ENCODE measurements around the gene PJA2. TPM values are rescaled to one million over a fixed set of nuclear protein-coding genes. Genes with fewer than 3 reads are reported as not detected.

Gene PJA2
- polyA plus RNA-seq, 2 donors, result 8.5 to 21.8 TPM

- H3K27ac ChIP-seq (ENCODE audit: low read depth in 2 of 2, low read length in 1 of 2), result no peak overlapping the region
- H3K9me3 ChIP-seq (ENCODE audit: control insufficient read depth in 2 of 2, insufficient read depth in 1 of 2, low read depth in 1 of 2, low read length in 1 of 2), result no peaks in the 10 kb centered on the region
- no peaks in the 10 kb centered on the region for H3K4me1 ChIP-seq (ENCODE audit: control insufficient read depth in 2 of 2, insufficient read depth in 2 of 2, low read length in 1 of 2)
- 84 to 90% methylated on average over 9 of the region's 9 CpGs for WGBS, 2 donors
- H3K27me3 ChIP-seq (ENCODE audit: control insufficient read depth in 1 of 2, insufficient read depth in 2 of 2, low read length in 2 of 2), result no peaks in the 10 kb centered on the region
- no peaks in the 10 kb centered on the region for H3K36me3 ChIP-seq (ENCODE audit: control insufficient read depth in 2 of 2, insufficient read depth in 2 of 2, low read length in 1 of 2)
- H3K4me3 ChIP-seq (ENCODE audit: low read depth in 1 of 2, low read length in 2 of 2), result no peak overlapping the region
Measured at GRCh38 chr5:109318455-109319108, 91.2 kb downstream of the PJA2 start.

DNA sequence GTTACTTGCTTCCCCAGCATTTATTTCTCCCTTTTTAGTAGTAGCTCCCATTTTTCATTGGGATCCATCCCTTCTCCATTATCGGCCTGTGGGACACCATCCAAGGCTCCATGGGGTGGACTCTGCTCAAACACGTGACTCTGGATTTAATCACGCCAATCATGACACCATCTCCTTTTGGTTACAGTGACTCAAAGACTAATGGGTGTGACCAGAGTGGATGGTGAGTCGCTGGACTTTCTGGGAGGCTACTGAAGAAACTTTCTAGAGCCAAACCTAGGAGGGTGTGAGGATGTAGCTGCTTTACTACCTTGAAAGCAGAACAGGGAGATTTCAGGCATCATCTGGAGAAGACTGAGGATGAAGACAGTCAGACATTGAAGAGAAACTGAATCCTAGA lies 93.1 kb downstream of the PJA2 start:
- no peaks in the 10 kb centered on the region for H3K27me3 ChIP-seq (ENCODE audit: control insufficient read depth in 1 of 2, insufficient read depth in 2 of 2, low read length in 2 of 2)
- H3K9me3 ChIP-seq (ENCODE audit: control insufficient read depth in 2 of 2, insufficient read depth in 1 of 2, low read depth in 1 of 2, low read length in 1 of 2), result no peaks in the 10 kb centered on the region
- H3K4me3 ChIP-seq (ENCODE audit: low read depth in 1 of 2, low read length in 2 of 2), result no peak overlapping the region
- no peaks in the 10 kb centered on the region for H3K4me1 ChIP-seq (ENCODE audit: control insufficient read depth in 2 of 2, insufficient read depth in 2 of 2, low read length in 1 of 2)
- 67 to 70% methylated on average over 4 of the region's 4 CpGs for WGBS, 2 donors
- no peak overlapping the region for H3K27ac ChIP-seq (ENCODE audit: low read depth in 2 of 2, low read length in 1 of 2)
- no peaks in the 10 kb centered on the region for H3K36me3 ChIP-seq (ENCODE audit: control insufficient read depth in 2 of 2, insufficient read depth in 2 of 2, low read length in 1 of 2)

DNA sequence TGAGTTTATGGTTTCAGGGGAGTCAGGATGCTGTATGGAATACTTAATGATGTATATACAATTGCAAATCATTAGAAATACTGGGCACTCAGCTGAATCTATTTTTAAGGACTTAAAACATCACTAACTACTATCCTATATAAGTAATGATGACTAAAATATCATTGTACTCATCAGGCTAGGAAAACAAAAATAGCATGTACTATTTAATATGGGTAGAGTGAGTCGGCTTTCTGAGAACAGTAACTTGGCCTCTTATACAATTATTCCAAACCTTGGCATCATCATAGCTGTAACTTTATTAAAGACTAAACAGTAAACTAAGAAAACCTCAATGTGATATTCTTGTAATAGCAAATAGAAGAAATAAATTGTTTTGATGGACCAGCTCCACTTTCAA lies 94.5 kb downstream of the PJA2 start:
- WGBS, 2 donors, result 82 to 85% methylated on average over 1 of the region's 1 CpG
- Histone ChIP-seq H3K27me3 (ENCODE audit: control insufficient read depth in 1 of 2, insufficient read depth in 2 of 2, low read length in 2 of 2) (no peaks in the 10 kb centered on the region), H3K36me3 (ENCODE audit: control insufficient read depth in 2 of 2, insufficient read depth in 2 of 2, low read length in 1 of 2) (no peaks in the 10 kb centered on the region), H3K9me3 (ENCODE audit: control insufficient read depth in 2 of 2, insufficient read depth in 1 of 2, low read depth in 1 of 2, low read length in 1 of 2) (no peaks in the 10 kb centered on the region), H3K27ac (ENCODE audit: low read depth in 2 of 2, low read length in 1 of 2) (no peak overlapping the region), H3K4me1 (ENCODE audit: control insufficient read depth in 2 of 2, insufficient read depth in 2 of 2, low read length in 1 of 2) (no peaks in the 10 kb centered on the region), H3K4me3 (ENCODE audit: low read depth in 1 of 2, low read length in 2 of 2) (no peak overlapping the region)

GRCh38 chr5:109313127-109313526 lies 96.6 kb downstream of the PJA2 start:
- H3K36me3 ChIP-seq (ENCODE audit: control insufficient read depth in 2 of 2, insufficient read depth in 2 of 2, low read length in 1 of 2), result no peaks in the 10 kb centered on the region
- peaks cover 0 to 2% of the 10 kb centered on the region in 2 donors for H3K4me1 ChIP-seq (ENCODE audit: control insufficient read depth in 2 of 2, insufficient read depth in 2 of 2, low read length in 1 of 2)
- 83% methylated on average over 2 of the region's 2 CpGs for WGBS, 2 donors
- no peak overlapping the region for H3K27ac ChIP-seq (ENCODE audit: low read depth in 2 of 2, low read length in 1 of 2)
- H3K4me3 ChIP-seq (ENCODE audit: low read depth in 1 of 2, low read length in 2 of 2), result no peak overlapping the region
- no peaks in the 10 kb centered on the region for H3K9me3 ChIP-seq (ENCODE audit: control insufficient read depth in 2 of 2, insufficient read depth in 1 of 2, low read depth in 1 of 2, low read length in 1 of 2)
- no peaks in the 10 kb centered on the region for H3K27me3 ChIP-seq (ENCODE audit: control insufficient read depth in 1 of 2, insufficient read depth in 2 of 2, low read length in 2 of 2)

- Histone ChIP-seq H3K27me3 (ENCODE audit: control insufficient read depth in 1 of 2, insufficient read depth in 2 of 2, low read length in 2 of 2) (no peaks in the 10 kb centered on the region), H3K36me3 (ENCODE audit: control insufficient read depth in 2 of 2, insufficient read depth in 2 of 2, low read length in 1 of 2) (no peaks in the 10 kb centered on the region), H3K9me3 (ENCODE audit: control insufficient read depth in 2 of 2, insufficient read depth in 1 of 2, low read depth in 1 of 2, low read length in 1 of 2) (no peaks in the 10 kb centered on the region), H3K4me1 (ENCODE audit: control insufficient read depth in 2 of 2, insufficient read depth in 2 of 2, low read length in 1 of 2) (peaks cover 0 to 2% of the 10 kb centered on the region in 2 donors), H3K4me3 (ENCODE audit: low read depth in 1 of 2, low read length in 2 of 2) (no peak overlapping the region), H3K27ac (ENCODE audit: low read depth in 2 of 2, low read length in 1 of 2) (no peak overlapping the region)
- WGBS, 2 donors, result 82 to 88% methylated on average over 2 of the region's 2 CpGs
Measured at GRCh38 chr5:109312695-109313094, 97.1 kb downstream of the PJA2 start.

DNA sequence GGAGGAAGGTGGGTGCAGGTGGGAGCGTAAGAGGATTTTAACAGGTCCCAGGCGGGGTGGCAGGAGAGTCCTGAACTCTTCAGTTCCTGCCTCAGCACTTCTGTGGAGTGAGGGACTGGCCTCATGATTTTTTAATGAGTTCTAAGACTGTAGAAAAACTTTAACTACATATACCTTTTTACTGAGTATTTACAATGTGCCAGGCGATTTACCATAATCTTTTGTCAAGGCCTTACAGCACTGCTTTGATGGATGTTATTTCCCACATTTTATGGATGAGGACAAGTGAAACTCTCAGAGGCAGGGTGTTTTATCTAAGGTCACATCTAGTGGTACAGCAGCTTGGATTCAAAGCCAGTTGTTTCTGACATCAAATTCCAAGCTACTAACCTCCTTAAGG lies 99.5 kb downstream of the PJA2 start:
- WGBS, 2 donors, result 88 to 92% methylated on average over 3 of the region's 3 CpGs
- H3K4me3 ChIP-seq (ENCODE audit: low read depth in 1 of 2, low read length in 2 of 2), result no peak overlapping the region
- H3K27ac ChIP-seq (ENCODE audit: low read depth in 2 of 2, low read length in 1 of 2), result no peak overlapping the region
- H3K27me3 ChIP-seq (ENCODE audit: control insufficient read depth in 1 of 2, insufficient read depth in 2 of 2, low read length in 2 of 2), result no peaks in the 10 kb centered on the region
- H3K9me3 ChIP-seq (ENCODE audit: control insufficient read depth in 2 of 2, insufficient read depth in 1 of 2, low read depth in 1 of 2, low read length in 1 of 2), result no peaks in the 10 kb centered on the region
- H3K4me1 ChIP-seq (ENCODE audit: control insufficient read depth in 2 of 2, insufficient read depth in 2 of 2, low read length in 1 of 2), result peaks cover 0 to 2% of the 10 kb centered on the region in 2 donors
- no peaks in the 10 kb centered on the region for H3K36me3 ChIP-seq (ENCODE audit: control insufficient read depth in 2 of 2, insufficient read depth in 2 of 2, low read length in 1 of 2)

DNA sequence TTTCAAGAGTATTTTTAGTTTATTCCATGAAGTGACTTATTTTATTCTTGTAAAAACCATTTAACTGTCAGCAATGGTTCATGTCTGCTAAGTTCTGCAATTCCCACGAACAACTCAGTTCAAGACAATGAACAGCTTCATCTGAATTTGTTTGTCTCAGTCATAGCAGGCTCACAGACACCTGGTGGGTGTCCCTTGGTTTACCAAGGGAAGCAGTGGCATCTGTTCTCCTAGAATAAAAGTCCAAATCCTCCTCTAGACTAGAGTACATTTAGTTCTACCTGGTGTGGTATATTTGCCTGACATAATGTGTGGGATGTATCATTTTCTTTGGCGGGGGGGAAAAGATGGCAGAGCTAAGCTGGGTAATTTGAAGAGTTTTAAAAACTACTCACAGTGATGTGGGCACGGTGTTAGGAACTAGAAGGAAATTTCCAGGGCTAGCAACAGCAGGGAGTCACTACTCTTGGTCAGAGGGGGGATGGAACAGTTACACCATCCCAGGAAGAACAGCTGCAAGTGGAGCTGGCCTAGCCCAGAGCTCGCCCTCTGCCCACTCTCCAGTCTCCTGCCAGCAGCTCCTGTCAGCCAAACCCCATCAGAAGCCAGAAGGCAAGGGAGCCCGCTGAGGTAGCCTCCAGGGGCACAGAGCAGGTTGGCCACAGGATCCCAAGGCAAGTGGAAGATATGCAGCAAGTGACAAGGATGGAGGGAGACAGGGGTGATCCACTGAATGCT lies 100.3 kb downstream of the PJA2 start:
- no peaks in the 10 kb centered on the region for H3K27me3 ChIP-seq (ENCODE audit: control insufficient read depth in 1 of 2, insufficient read depth in 2 of 2, low read length in 2 of 2)
- 83 to 86% methylated on average over 5 of the region's 5 CpGs for WGBS, 2 donors
- peaks cover 0 to 2% of the 10 kb centered on the region in 2 donors for H3K4me1 ChIP-seq (ENCODE audit: control insufficient read depth in 2 of 2, insufficient read depth in 2 of 2, low read length in 1 of 2)
- H3K9me3 ChIP-seq (ENCODE audit: control insufficient read depth in 2 of 2, insufficient read depth in 1 of 2, low read depth in 1 of 2, low read length in 1 of 2), result no peaks in the 10 kb centered on the region
- H3K36me3 ChIP-seq (ENCODE audit: control insufficient read depth in 2 of 2, insufficient read depth in 2 of 2, low read length in 1 of 2), result no peaks in the 10 kb centered on the region
- no peak overlapping the region for H3K27ac ChIP-seq (ENCODE audit: low read depth in 2 of 2, low read length in 1 of 2)
- no peak overlapping the region for H3K4me3 ChIP-seq (ENCODE audit: low read depth in 1 of 2, low read length in 2 of 2)

DNA sequence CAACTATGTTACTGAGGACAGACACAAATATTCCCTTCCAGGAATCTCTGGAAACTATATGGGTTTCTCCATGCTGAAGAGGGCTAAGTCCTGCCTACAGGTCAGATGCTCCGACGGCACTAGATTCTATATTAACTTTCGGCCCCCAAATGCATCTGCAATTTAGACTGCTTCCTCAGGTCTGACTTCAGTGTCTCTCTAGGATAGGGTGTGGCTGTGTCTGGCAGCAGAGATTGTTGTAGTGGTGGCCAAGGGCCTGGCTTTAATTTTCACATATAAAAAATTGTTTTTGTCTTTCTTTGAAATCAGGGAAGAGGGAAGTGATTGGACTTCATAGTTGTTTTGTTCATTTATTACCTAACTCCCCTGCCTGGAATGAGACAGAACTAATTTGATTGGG lies 101.8 kb downstream of the PJA2 start:
- Histone ChIP-seq H3K27ac (ENCODE audit: low read depth in 2 of 2, low read length in 1 of 2) (no peak overlapping the region), H3K9me3 (ENCODE audit: control insufficient read depth in 2 of 2, insufficient read depth in 1 of 2, low read depth in 1 of 2, low read length in 1 of 2) (no peaks in the 10 kb centered on the region), H3K4me3 (ENCODE audit: low read depth in 1 of 2, low read length in 2 of 2) (no peak overlapping the region), H3K27me3 (ENCODE audit: control insufficient read depth in 1 of 2, insufficient read depth in 2 of 2, low read length in 2 of 2) (no peaks in the 10 kb centered on the region), H3K4me1 (ENCODE audit: control insufficient read depth in 2 of 2, insufficient read depth in 2 of 2, low read length in 1 of 2) (peaks cover 0 to 2% of the 10 kb centered on the region in 2 donors), H3K36me3 (ENCODE audit: control insufficient read depth in 2 of 2, insufficient read depth in 2 of 2, low read length in 1 of 2) (no peaks in the 10 kb centered on the region)
- 93 to 94% methylated on average over 3 of the region's 3 CpGs for WGBS, 2 donors

DNA sequence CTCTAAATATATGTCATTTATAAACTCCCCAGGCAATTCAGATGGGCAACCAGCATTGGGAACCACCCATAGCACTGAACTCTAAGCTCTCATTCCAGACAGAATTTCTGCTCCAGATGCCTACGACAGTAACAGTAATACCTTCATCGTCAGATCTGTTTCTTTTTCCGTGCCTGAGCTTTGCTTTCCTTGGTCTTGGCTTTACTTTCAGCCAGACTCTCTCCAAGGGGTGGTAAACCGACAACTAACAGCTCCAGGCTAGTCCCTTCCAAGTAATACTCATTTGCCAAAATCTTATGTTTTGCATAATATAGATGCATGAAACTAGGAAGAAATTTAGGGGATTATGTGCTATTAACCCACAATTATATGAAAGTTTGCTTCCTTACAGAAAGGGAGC lies 102.3 kb downstream of the PJA2 start:
- H3K4me1 ChIP-seq (ENCODE audit: control insufficient read depth in 2 of 2, insufficient read depth in 2 of 2, low read length in 1 of 2), result peaks cover 0 to 2% of the 10 kb centered on the region in 2 donors
- H3K9me3 ChIP-seq (ENCODE audit: control insufficient read depth in 2 of 2, insufficient read depth in 1 of 2, low read depth in 1 of 2, low read length in 1 of 2), result no peaks in the 10 kb centered on the region
- no peak overlapping the region for H3K4me3 ChIP-seq (ENCODE audit: low read depth in 1 of 2, low read length in 2 of 2)
- H3K27me3 ChIP-seq (ENCODE audit: control insufficient read depth in 1 of 2, insufficient read depth in 2 of 2, low read length in 2 of 2), result no peaks in the 10 kb centered on the region
- no peak overlapping the region for H3K27ac ChIP-seq (ENCODE audit: low read depth in 2 of 2, low read length in 1 of 2)
- no peaks in the 10 kb centered on the region for H3K36me3 ChIP-seq (ENCODE audit: control insufficient read depth in 2 of 2, insufficient read depth in 2 of 2, low read length in 1 of 2)
- WGBS, 2 donors, result 86% methylated on average over 4 of the region's 4 CpGs

- H3K9me3 ChIP-seq (ENCODE audit: control insufficient read depth in 2 of 2, insufficient read depth in 1 of 2, low read depth in 1 of 2, low read length in 1 of 2), result no peaks in the 10 kb centered on the region
- no peaks in the 10 kb centered on the region for H3K27me3 ChIP-seq (ENCODE audit: control insufficient read depth in 1 of 2, insufficient read depth in 2 of 2, low read length in 2 of 2)
- H3K27ac ChIP-seq (ENCODE audit: low read depth in 2 of 2, low read length in 1 of 2), result no peak overlapping the region
- WGBS, 2 donors, result 92 to 94% methylated on average over 2 of the region's 2 CpGs
- no peaks in the 10 kb centered on the region for H3K36me3 ChIP-seq (ENCODE audit: control insufficient read depth in 2 of 2, insufficient read depth in 2 of 2, low read length in 1 of 2)
- no peak overlapping the region for H3K4me3 ChIP-seq (ENCODE audit: low read depth in 1 of 2, low read length in 2 of 2)
- H3K4me1 ChIP-seq (ENCODE audit: control insufficient read depth in 2 of 2, insufficient read depth in 2 of 2, low read length in 1 of 2), result peaks cover 0 to 2% of the 10 kb centered on the region in 2 donors
Measured at GRCh38 chr5:109305352-109305751, 104.4 kb downstream of the PJA2 start.

Measured in esophagus (tissue), 2 donors.